Measurements from ENCODE around the gene ZBTB7C.

ZBTB7C gene

GRCh38 chr18:48326901-48327675, 82.1 kb downstream of the ZBTB7C start:
- no peak for DNase-seq

GRCh38 chr18:48325115-48325665, 84.0 kb downstream of the ZBTB7C start:
- DNase-seq, result no peak

- DNase-seq, result no peak
These were observed 84.5 kb downstream of the ZBTB7C start for GRCh38 chr18:48324651-48325050.

GRCh38 chr18:48323151-48323550, 86.0 kb downstream of the ZBTB7C start:
- no peak for DNase-seq

- no peak for DNase-seq
These were observed 87.6 kb downstream of the ZBTB7C start for GRCh38 chr18:48321536-48321935.

GRCh38 chr18:48321121-48321520, 88.1 kb downstream of the ZBTB7C start:
- DNase-seq, result no peak

GRCh38 chr18:48320639-48320945, 88.6 kb downstream of the ZBTB7C start:
- no peak for DNase-seq

- DNase-seq, result no peak
These were observed 89.2 kb downstream of the ZBTB7C start for GRCh38 chr18:48319801-48320638.

- DNase-seq, result peak in 12 of 58 donors; percentile 5 to 56 (median 20)
These were observed 90.7 kb downstream of the ZBTB7C start for GRCh38 chr18:48318436-48318835.

- DNase-seq, result no peak
These were observed 91.3 kb downstream of the ZBTB7C start for GRCh38 chr18:48317781-48318381.

- no peak for DNase-seq
These were observed 93.0 kb downstream of the ZBTB7C start for GRCh38 chr18:48316177-48316576.

- DNase-seq, result no peak
These were observed 94.5 kb downstream of the ZBTB7C start for GRCh38 chr18:48314690-48315089.

- DNase-seq, result no peak
These were observed 95.4 kb downstream of the ZBTB7C start for GRCh38 chr18:48313792-48314191.

- no peak for DNase-seq
These were observed 97.1 kb downstream of the ZBTB7C start for GRCh38 chr18:48312066-48312465.

GRCh38 chr18:48310999-48311398, 98.2 kb downstream of the ZBTB7C start:
- DNase-seq, result no peak

GRCh38 chr18:48310353-48310752, 98.8 kb downstream of the ZBTB7C start:
- no peak for DNase-seq

- DNase-seq, result no peak
These were observed 100.2 kb downstream of the ZBTB7C start for GRCh38 chr18:48308755-48309575.

GRCh38 chr18:48308027-48308635, 101.1 kb downstream of the ZBTB7C start:
- no peak for DNase-seq

GRCh38 chr18:48306838-48307237, 102.3 kb downstream of the ZBTB7C start:
- DNase-seq, result no peak

- no peak for DNase-seq
These were observed 104.1 kb downstream of the ZBTB7C start for GRCh38 chr18:48304906-48305693.

Measured in anterior cingulate cortex (tissue), 58 donors.